ENCODE data around the gene PLEKHO1. TPM values are rescaled to one million over a fixed set of nuclear protein-coding genes. Genes with fewer than 3 reads are reported as not detected.

Gene PLEKHO1
- total RNA-seq (55.0 and 65.6 TPM in 2 replicates), polyA plus RNA-seq (35.1 and 48.3 TPM in 2 replicates), polyA minus RNA-seq (ENCODE audit: low replicate concordance) (56.6 and 66.9 TPM in 2 replicates)
- polyA plus RNA-seq (2012): 46.3 and 57.0 TPM in 2 replicates

DNA sequence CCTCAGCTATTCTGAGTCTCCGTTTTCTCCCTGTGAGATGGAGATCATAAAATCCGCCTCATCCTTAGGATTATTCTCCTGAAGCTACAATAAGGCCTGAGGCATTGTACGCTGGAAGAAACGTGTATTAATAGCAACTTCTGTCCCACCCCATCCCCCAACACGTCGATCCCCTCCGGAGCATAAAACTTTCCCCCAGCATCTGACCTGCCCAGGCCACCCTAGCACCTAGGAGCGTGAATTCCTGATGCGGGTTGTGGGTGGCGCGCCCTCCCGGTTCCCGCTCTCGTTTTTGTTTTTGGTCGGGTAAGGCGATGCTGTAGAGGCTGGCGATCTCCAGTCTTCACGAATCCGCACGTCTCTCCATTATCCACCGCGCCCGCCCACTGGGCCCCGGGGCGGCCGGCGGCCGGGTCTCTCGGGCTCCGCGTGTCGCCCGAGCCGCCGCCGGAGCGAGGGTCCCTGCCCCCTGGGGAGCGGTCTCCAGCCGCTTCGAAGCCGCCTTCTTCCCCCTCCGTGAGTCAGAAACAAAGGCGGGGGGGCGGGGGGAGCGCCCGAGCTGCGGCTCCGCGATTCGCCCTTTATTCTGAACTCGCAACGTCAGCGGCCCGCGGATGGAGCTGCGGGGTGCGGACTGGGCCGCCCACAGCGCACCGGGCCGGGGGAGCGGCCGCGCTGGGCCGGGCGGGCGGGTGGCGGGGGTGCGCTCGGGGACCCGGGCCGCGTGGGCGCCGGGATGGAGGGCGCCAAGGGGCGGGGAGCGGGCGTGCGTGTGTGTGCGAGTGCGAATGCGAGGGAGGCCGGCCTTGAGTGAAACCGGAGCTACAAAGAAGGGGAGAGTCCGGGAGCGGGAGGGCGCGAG, at the start of gene PLEKHO1:
Gene PLEKHO1 (plus strand): TSS at position 646 of the 862 bp plus-strand sequence. CDS start 342 bp downstream, outside the sequence.
- peak within 1 kb of the TSS; percentile 98 for H3K4me2 ChIP-seq (ENCODE audit: extremely low read depth, insufficient read depth, low read length)
- H3K27me3 ChIP-seq (ENCODE audit: control insufficient read depth, insufficient read depth, low read length): no peaks in the 10 kb centered on the region
- no peak for TF ChIP-seq CTCF (conservative IDR thresholded peaks at IDR 0.05 in 1 of 2, IDR thresholded peaks at IDR 0.05 in 1 of 2; ENCODE audit: low read depth in 1 of 2, low read length in 2 of 2)
- no peak for TF ChIP-seq EZH2 (IDR thresholded peaks at IDR 0.05; ENCODE audit: low read length, missing control alignments)
- peaks cover 6% of the 10 kb centered on the region for H3K36me3 ChIP-seq (ENCODE audit: control insufficient read depth, insufficient read depth, low read length)
- H2AFZ ChIP-seq (ENCODE audit: low read length): peak within 1 kb of the TSS; percentile 31
- H3K27ac ChIP-seq (ENCODE audit: insufficient read depth, low read length): peak within 1 kb of the TSS; percentile 75
- H3K79me2 ChIP-seq (ENCODE audit: control insufficient read depth, insufficient read depth, low read length): peaks cover 39% of the 10 kb centered on the region
- no peaks in the 10 kb centered on the region for H4K20me1 ChIP-seq (ENCODE audit: control insufficient read depth, extremely low read depth, insufficient read depth, low read length)
- peak within 1 kb of the TSS; percentile 83 for H3K9ac ChIP-seq (ENCODE audit: insufficient read depth, low read length)
- DNase-seq (ENCODE audit: low read depth in 2 of 2): peak; percentile 81 to 89
- H3K4me1 ChIP-seq (ENCODE audit: control insufficient read depth, extremely low read depth, insufficient read depth, low read length): peaks cover 9% of the 10 kb centered on the region
- H3K4me3 ChIP-seq (replicated peaks in 1 of 4; ENCODE audit: control extremely low read depth in 1 of 4, insufficient read depth in 1 of 4, low read depth in 3 of 4, low read length in 4 of 4): peak within 1 kb of the TSS; percentile 88 to 95 (median 92)
- no peaks in the 10 kb centered on the region for H3K9me3 ChIP-seq (ENCODE audit: control insufficient read depth, insufficient read depth, low read depth, low read length)

DNA sequence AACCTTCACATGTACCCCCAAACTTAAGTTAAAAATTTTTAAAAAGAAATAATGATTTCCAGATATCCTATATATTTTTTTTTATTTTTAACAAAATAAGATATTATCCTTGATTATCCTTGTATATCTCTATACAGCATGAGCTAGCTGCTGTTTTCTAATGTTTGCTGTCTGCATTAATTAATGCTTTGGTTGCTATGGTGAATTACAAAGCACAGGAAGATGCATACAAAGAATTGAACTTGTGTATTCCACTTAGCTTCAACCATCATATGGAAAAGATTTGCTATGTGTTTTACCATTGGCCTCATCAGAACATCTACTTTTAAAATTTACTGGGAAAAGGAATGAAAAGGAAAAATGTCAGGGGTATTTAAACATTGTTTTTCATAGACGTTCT, 46.7 kb upstream of the PLEKHO1 start:
- H3K4me2 ChIP-seq (ENCODE audit: extremely low read depth, insufficient read depth, low read length): no peak overlapping the region
- H3K4me3 ChIP-seq (replicated peaks in 1 of 4; ENCODE audit: control extremely low read depth in 1 of 4, insufficient read depth in 1 of 4, low read depth in 3 of 4, low read length in 4 of 4): no peak overlapping the region
- H3K36me3 ChIP-seq (ENCODE audit: control insufficient read depth, insufficient read depth, low read length): no peaks in the 10 kb centered on the region
- H3K79me2 ChIP-seq (ENCODE audit: control insufficient read depth, insufficient read depth, low read length): no peaks in the 10 kb centered on the region
- H4K20me1 ChIP-seq (ENCODE audit: control insufficient read depth, extremely low read depth, insufficient read depth, low read length): no peaks in the 10 kb centered on the region
- no peak for DNase-seq (ENCODE audit: low read depth in 2 of 2)
- H3K9me3 ChIP-seq (ENCODE audit: control insufficient read depth, insufficient read depth, low read depth, low read length): no peaks in the 10 kb centered on the region
- H2AFZ ChIP-seq (ENCODE audit: low read length): no peak overlapping the region
- no peak for TF ChIP-seq EZH2 (IDR thresholded peaks at IDR 0.05; ENCODE audit: low read length, missing control alignments)
- TF ChIP-seq CTCF (conservative IDR thresholded peaks at IDR 0.05 in 1 of 2, IDR thresholded peaks at IDR 0.05 in 1 of 2; ENCODE audit: low read depth in 1 of 2, low read length in 2 of 2): no peak
- H3K4me1 ChIP-seq (ENCODE audit: control insufficient read depth, extremely low read depth, insufficient read depth, low read length): no peaks in the 10 kb centered on the region
- no peaks in the 10 kb centered on the region for H3K27me3 ChIP-seq (ENCODE audit: control insufficient read depth, insufficient read depth, low read length)
- no peak overlapping the region for H3K9ac ChIP-seq (ENCODE audit: insufficient read depth, low read length)
- no peak overlapping the region for H3K27ac ChIP-seq (ENCODE audit: insufficient read depth, low read length)

DNA sequence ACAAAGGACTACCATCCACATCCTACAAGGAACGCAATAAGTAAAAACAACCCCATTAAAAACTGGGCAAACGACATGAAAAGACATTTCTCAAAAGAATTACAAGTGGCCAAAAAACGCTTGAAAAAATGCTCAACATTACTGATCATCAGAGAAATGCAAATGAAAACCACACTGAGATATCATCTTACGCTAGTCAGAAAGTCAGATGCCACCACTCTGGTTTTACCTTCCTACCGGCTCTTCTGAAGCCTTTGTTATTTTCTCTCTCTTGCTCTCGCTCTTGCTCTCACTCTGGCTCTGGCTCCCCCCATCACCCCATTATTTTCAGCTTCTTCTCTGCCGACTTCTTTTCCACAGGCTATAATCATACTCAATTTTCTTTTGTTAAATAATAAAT, 43.4 kb upstream of the PLEKHO1 start:
- Histone ChIP-seq H4K20me1 (ENCODE audit: control insufficient read depth, extremely low read depth, insufficient read depth, low read length) (no peaks in the 10 kb centered on the region), H2AFZ (ENCODE audit: low read length) (no peak overlapping the region), H3K9ac (ENCODE audit: insufficient read depth, low read length) (no peak overlapping the region), H3K4me3 (replicated peaks in 1 of 4; ENCODE audit: control extremely low read depth in 1 of 4, insufficient read depth in 1 of 4, low read depth in 3 of 4, low read length in 4 of 4) (no peak overlapping the region), H3K27me3 (ENCODE audit: control insufficient read depth, insufficient read depth, low read length) (no peaks in the 10 kb centered on the region), H3K27ac (ENCODE audit: insufficient read depth, low read length) (no peak overlapping the region), H3K4me1 (ENCODE audit: control insufficient read depth, extremely low read depth, insufficient read depth, low read length) (no peaks in the 10 kb centered on the region), H3K79me2 (ENCODE audit: control insufficient read depth, insufficient read depth, low read length) (no peaks in the 10 kb centered on the region), H3K4me2 (ENCODE audit: extremely low read depth, insufficient read depth, low read length) (no peak overlapping the region), H3K36me3 (ENCODE audit: control insufficient read depth, insufficient read depth, low read length) (no peaks in the 10 kb centered on the region), H3K9me3 (ENCODE audit: control insufficient read depth, insufficient read depth, low read depth, low read length) (no peaks in the 10 kb centered on the region)
- DNase-seq (ENCODE audit: low read depth in 2 of 2): peak in 1 of 2 donors; percentile 65
- TF ChIP-seq CTCF (conservative IDR thresholded peaks at IDR 0.05 in 1 of 2, IDR thresholded peaks at IDR 0.05 in 1 of 2; ENCODE audit: low read depth in 1 of 2, low read length in 2 of 2): no peak
- no peak for TF ChIP-seq EZH2 (IDR thresholded peaks at IDR 0.05; ENCODE audit: low read length, missing control alignments)

Measured in fibroblast of lung (primary cell).